HepG2 (cell line): Measurements from ENCODE around the gene SERINC1. TPM values are rescaled to one million over a fixed set of nuclear protein-coding genes. Genes with fewer than 3 reads are reported as not detected.

ENCODE experiments used
- KAT8 ChIP-seq: IDR thresholded peaks from 2 replicates; pipeline ENCODE4 v1.6.1; 2016; ENCODE audit warnings: missing genetic modification reagents, missing compliant biosample characterization
- KDM3A ChIP-seq: IDR thresholded peaks from 2 replicates; pipeline ENCODE4 v1.6.1; 2018; ENCODE audit warnings: low read depth, missing compliant biosample characterization
- NAIF1 ChIP-seq: sonication (generic); formaldehyde crosslinking; IDR thresholded peaks from 2 replicates; pipeline ENCODE4 v1.5.0; 2020; ENCODE audit warnings: mild to moderate bottlenecking, missing genetic modification reagents, borderline replicate concordance
- NCOR1 ChIP-seq: fragments of 200-600 bp; sonication (generic); IDR thresholded peaks from 2 replicates; pipeline ENCODE4 v1.7.0; 2017; ENCODE audit warnings: antibody characterized with exemption, low read length, borderline replicate concordance
- NKX3-1 ChIP-seq: sonication (generic); formaldehyde crosslinking; IDR thresholded peaks from 2 replicates; pipeline ENCODE4 v1.5.0; 2020; ENCODE audit warnings: missing genetic modification reagents
- PATZ1 ChIP-seq: sonication (generic); formaldehyde crosslinking; IDR thresholded peaks from 2 replicates; pipeline ENCODE4 v1.4.0; 2020; ENCODE audit warnings: missing genetic modification reagents
- PRDM10 ChIP-seq: sonication (generic); formaldehyde crosslinking; IDR thresholded peaks from 2 replicates; pipeline ENCODE4 v1.4.0; 2020; ENCODE audit warnings: low read depth, missing genetic modification reagents
- RBM39 ChIP-seq: fragments of 200-400 bp; formaldehyde crosslinking; IDR thresholded peaks from one replicate; pipeline ENCODE4 v1.6.1; 2018; ENCODE audit warnings: antibody characterized with exemption, mild to moderate bottlenecking, low read depth, low read length; ENCODE audit not compliant: poor library complexity, severe bottlenecking
- REXO4 ChIP-seq: sonication (generic); formaldehyde crosslinking; IDR thresholded peaks from 2 replicates; pipeline ENCODE4 v1.8.0; 2022; ENCODE audit warnings: missing genetic modification reagents, mild to moderate bottlenecking, borderline replicate concordance
- SIN3A ChIP-seq: IDR thresholded peaks from 2 replicates; pipeline ENCODE4 v1.6.1; 2011; ENCODE audit warnings: low read depth, mild to moderate bottlenecking, control low read depth, low read length, borderline replicate concordance
- SKI ChIP-seq: fragments of 450-650 bp; IDR thresholded peaks from one replicate; pipeline ENCODE4 v1.6.1; 2018; ENCODE audit warnings: mild to moderate bottlenecking; ENCODE audit not compliant: partially characterized antibody
- SKIL ChIP-seq: sonication (generic); formaldehyde crosslinking; IDR thresholded peaks from 2 replicates; pipeline ENCODE4 v1.8.0; 2022; ENCODE audit warnings: missing genetic modification reagents, mild to moderate bottlenecking, moderate library complexity, borderline replicate concordance
- TCF12 ChIP-seq, 2 experiments: fragments of 450-650 bp in 1 of 2; sonication (generic) in 1 of 2; formaldehyde crosslinking in 1 of 2; IDR thresholded peaks; 2 replicates each; pipeline versions ENCODE4 v1.6.1 to v1.8.0; 2017 to 2022; ENCODE audit warnings: antibody characterized with exemption in 1 of 2, mild to moderate bottlenecking in 1 of 2, missing genetic modification reagents in 1 of 2, moderate library complexity in 1 of 2
- TCF7 ChIP-seq: sonication (generic); IDR thresholded peaks from 2 replicates; pipeline ENCODE4 v1.6.1; 2016; ENCODE audit warnings: antibody characterized with exemption, low read depth
- TGIF2 ChIP-seq: IDR thresholded peaks from 2 replicates; pipeline ENCODE4 v1.6.1; 2016; ENCODE audit warnings: control low read depth, missing compliant biosample characterization
- TRAFD1 ChIP-seq: sonication (generic); formaldehyde crosslinking; IDR thresholded peaks from 2 replicates; pipeline ENCODE4 v1.5.1; 2020; ENCODE audit warnings: missing genetic modification reagents, mild to moderate bottlenecking, borderline replicate concordance
- ZFP36L1 ChIP-seq: sonication (generic); formaldehyde crosslinking; IDR thresholded peaks from 2 replicates; pipeline ENCODE4 v1.8.0; 2022; ENCODE audit warnings: mild to moderate bottlenecking, missing genetic modification reagents, moderate library complexity
- ZNF614 ChIP-seq: IDR thresholded peaks from 2 replicates; pipeline ENCODE4 v1.6.1; 2018; ENCODE audit warnings: missing biosample characterization, missing genetic modification reagents, inconsistent platforms, borderline replicate concordance
- polyA plus RNA-seq, 8 experiments: library from polyadenylated mRNA; depleted of rRNA in 3 of 8; stranded (reverse) in 7 of 8; unstranded in 1 of 8; fragments of >200 nt; fragmentation: Illumina TruSeq in 4 of 8; extraction: Trizol in 4 of 8; gene quantifications; 2 replicates each; pipeline versions ENCODE4 v1.2.1 to v1.2.3, GENCODE V29; 2011 to 2016; ENCODE audit warnings: low read depth in 4 of 8, missing spikeins in 1 of 8, mixed read lengths in 1 of 8; ENCODE audit not compliant: insufficient read depth in 1 of 8
- total RNA-seq, 5 experiments: library from RNA; depleted of rRNA; stranded (reverse); fragments of >200 nt; fragmentation: Illumina TruSeq; extraction: Trizol; gene quantifications; 2 replicates each; pipeline ENCODE4 v1.2.3, GENCODE V29; 2016; ENCODE audit warnings: low read depth in 1 of 5

SERINC1 gene
- total and polyA plus RNA-seq, 2 of the 13 experiments (the other 11 are each of a cell fraction or from before 2014, with no cell fraction given): 93.5 to 112 TPM

- TF ChIP-seq SKIL (no peak), NCOR1 (no peak), NAIF1 (CRISPR knock-in tag) (peak; percentile 87; the same call in 1 of the 2 replicates), SKI (no peak), TGIF2 (CRISPR knock-in tag) (0 out of 2 replicates have a peak, but pooled peaks have one; percentile 52), REXO4 (CRISPR knock-in tag) (no peak), ZFP36L1 (peak; percentile 89), RBM39 (no peak), TRAFD1 (CRISPR knock-in tag) (no peak), NKX3-1 (CRISPR knock-in tag) (no peak), KDM3A (CRISPR knock-in tag) (no peak), TCF7 (no peak), PRDM10 (CRISPR knock-in tag) (peak; percentile 70), PATZ1 (CRISPR knock-in tag) (peak; percentile 44; the same call in 1 of the 2 replicates), SIN3A (0 out of 2 replicates have a peak, but pooled peaks have one; percentile 27), ZNF614 (CRISPR knock-in tag) (no peak; the same call in 1 of the 2 replicates), TCF12 (IDR thresholded peaks at IDR 0.05) (no peak), TCF12 (CRISPR knock-in tag; IDR thresholded peaks at IDR 0.05) (no peak), KAT8 (CRISPR knock-in tag) (0 out of 2 replicates have a peak, but pooled peaks have one; percentile 2)
Observed at GRCh38 chr6:122399348-122400120, 72.1 kb downstream of the SERINC1 start, which contains the start of gene HSF2 (continued).
